GM19193 (cell line): ENCODE measurements around the gene RIMS3.

Experiments
- POLR2A ChIP-seq: IDR thresholded peaks from 4 replicates; pipeline ENCODE4 v1.6.1; 2011; ENCODE audit not compliant: insufficient read depth, insufficient read length; ENCODE audit errors: extremely low read depth

RIMS3 gene

DNA sequence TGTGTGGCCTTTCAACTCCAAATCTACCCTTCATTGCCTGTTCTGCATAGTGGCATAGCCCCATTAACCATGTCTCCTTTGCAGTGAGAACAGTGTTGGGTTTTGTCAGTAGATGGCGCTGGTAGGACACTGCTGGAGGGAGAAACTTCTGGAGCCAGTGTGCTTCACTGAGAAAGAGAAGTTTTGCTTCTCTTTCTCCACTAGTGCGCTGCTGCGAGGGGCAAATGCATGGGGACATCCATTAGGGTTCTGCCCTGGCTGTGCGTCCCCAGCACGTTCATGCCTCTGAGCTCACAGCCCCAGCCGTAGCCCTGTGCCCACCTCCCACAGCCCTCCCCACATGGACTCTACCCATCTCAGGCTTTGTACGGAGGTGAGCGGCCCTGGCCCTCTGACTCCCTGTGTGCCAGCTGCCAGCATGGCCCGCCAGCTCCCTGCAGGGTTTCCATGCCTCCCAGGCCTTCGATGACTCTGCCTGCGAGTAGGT is 53.1 kb downstream of the RIMS3 start:
- no peak for TF ChIP-seq POLR2A

DNA sequence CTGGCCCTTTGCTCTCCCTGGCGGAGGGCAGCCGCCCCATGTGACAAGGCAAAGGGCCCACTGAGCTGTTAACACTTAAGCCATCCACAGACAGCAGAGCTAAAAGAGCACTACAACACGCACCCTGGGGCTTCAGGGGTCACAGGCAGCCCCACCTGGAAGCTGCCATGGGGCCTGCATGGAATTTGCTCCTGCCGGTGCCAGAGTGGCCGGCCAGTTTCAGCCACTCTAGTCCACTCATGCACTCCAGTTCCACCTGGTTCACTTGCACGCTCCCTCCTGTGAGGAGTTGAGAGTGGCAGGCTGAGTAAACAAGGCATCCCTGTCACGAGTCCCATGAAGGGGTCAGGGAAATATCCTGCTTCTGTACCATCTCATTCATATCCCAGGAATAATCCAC is 55.3 kb downstream of the RIMS3 start:
- no peak for TF ChIP-seq POLR2A

DNA sequence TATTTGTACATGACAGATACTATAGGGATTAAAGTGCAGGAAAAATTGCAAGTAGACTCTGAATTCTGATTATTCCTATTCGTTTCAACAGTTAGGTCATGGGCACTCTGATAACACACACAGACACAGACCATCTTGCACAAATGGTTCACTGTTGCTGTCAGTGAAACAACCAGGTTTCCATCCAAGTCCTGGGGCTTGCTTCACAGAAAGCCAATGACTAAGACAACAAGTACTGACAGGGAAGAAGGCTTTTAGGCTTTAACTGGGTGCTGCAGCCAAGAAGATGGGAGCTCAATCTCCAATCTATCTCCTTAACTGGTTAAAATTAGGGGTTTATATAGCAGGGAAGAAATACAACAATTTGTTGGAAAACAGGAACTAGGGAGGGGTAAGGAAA is 57.6 kb downstream of the RIMS3 start:
- TF ChIP-seq POLR2A: no peak

DNA sequence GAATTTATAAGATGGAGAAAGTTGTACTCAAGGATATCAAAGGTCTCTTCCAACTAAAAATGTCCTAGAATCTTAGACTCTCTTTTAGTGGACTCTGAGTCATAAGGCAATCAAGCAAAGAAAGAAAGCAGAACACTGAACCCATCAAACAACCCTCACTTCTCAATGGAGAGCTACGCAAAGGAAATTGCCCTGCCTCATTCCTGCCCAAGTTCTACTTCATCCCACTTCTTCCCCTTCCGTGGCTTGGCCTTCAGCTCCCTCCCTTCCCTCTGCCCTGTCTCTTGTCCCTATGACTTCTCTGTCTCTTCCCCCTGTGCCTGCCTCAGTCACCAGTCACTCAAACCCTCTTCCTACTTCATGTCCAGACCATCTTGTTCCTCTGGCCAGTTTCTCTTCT is 58.5 kb downstream of the RIMS3 start:
- TF ChIP-seq POLR2A: no peak

DNA sequence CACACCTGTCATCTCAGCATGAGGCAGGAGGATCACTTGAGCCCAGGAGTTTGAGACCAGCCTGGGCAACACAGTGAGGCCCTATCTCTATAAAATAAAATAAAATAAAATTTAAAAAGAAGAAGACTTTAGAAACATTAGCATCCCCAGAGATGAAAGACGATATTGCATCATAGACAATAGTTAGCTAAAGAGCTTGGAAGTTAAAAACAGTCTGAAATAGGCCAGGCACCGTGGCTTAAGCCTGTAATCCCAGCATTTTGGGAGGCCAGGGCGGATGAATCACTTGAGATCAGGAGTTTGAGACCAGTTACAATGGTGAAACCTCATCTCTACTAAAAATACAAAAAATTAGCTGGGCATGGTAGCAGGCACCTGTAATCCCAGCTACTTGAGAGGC is 59.3 kb downstream of the RIMS3 start:
- TF ChIP-seq POLR2A: no peak

DNA sequence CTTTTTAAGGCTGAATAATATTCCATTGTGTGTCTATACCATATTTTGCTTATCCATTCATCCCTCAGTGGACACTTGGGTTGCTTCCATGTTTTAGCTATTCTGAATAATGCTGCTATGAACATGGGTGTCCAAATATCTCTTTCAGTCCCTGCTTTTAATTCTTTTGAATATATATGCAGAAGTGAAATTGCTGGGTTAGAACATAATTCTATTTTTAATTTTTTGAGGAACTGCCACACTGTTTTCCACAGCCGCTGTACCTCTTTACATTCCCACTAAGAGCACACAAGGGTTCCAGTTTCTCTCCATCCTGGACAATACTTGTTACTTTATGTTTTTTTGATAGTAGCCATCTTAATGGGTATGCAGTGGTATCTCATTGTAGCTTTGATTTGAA is 65.6 kb downstream of the RIMS3 start:
- TF ChIP-seq POLR2A: no peak

DNA sequence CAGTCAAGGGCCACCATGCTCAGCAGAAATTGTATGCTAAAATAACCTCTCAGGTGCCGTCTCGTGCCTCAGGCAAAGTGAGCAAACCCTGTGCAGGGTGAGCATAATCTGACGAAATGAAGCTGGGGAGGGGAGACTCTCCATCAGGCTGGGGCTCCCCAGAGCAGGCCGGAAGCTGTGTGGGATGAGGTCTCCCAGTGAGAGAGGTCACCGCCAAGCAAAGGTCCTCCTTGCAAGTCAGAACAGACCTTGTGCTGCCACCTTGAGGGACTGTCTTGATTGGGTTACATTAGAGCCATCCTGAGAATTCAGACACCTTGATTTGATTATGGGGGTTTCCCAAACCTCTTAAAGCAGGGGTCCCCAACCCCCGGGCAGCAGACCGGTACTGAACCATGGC is 69.9 kb downstream of the RIMS3 start:
- no peak for TF ChIP-seq POLR2A

DNA sequence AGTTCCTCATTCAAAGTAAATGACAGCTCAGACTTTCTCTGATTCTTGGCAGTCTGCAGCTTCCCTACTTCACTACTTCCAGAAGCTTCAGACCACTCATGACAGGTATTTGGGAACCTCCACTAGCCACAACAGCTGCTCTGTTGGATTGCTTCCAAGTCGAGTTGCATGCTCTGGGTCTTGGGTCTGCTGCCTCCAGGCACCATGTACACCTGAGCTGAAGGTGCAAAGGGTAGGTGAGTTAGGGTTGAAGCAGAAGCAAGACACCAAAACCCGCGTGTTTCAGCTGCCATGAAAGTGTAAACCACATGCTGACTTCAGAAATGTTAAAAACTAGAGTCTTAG is 71.3 kb downstream of the RIMS3 start:
- TF ChIP-seq POLR2A: no peak

DNA sequence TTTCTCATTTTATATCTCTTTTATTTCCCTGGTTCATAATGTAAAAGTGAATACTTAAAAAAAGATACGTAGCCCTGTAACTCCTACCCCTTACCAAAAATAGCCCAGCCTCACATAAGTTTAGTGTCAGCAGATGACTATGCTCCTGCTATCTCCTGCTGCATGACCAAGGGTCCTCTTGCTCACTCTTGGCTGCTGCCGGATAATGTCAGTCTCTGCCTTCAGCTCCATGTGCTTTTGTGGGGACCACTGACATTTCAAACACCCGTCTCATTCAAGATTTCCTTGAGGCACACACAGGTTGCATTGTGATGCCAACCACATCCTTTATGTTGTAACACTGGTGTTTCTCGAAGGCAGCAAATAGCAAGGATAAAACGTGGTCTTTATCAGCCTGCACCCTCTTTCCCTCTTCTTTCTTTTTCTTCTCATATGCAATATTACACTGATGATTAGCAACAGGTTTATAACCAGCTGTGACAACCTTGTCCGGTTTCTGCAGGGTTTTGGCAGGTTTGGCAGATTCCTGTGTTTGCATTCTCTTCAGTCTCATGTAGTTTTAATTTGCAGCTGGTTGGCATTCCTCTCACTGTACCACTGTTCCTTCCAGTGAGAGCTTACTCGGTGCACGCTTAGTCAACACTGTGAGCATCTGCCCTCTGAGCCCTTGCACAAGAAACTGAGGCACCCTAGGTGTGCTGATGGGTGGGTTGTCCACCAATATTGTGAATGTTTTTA is 71.9 kb downstream of the RIMS3 start:
- TF ChIP-seq POLR2A: no peak

DNA sequence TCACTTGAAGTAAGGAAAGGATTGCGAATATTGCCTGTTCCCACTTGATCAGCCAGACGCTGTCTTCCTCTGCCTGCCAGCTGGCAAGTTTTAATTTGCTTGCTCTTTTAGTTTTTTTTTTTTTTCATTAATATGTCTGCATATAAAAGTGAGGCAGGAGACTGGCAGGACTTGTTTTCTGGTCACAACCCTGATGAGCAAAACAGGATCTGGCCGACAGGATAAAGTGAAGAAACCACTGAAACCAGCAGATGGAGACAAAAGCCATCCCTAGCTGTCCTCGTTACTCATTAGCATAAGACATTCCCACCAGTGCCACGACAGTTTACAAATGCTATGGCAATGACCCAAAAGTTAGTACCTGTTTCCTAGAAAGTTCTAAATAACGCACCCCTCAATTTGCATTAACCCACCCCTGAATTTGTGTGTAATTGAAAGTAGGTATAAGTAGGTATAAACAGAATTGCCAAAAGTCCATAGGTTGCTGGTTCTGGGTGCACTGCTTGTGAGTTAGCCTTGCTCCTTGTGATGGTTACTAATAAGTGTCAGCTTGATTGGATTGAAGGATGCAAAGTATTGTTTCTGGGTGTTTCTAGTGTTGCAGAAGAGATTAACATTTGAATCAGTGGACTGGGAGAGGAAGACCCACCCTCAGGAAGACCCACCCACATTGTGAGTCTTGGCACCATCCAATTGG is 73.2 kb downstream of the RIMS3 start:
- no peak for TF ChIP-seq POLR2A

DNA sequence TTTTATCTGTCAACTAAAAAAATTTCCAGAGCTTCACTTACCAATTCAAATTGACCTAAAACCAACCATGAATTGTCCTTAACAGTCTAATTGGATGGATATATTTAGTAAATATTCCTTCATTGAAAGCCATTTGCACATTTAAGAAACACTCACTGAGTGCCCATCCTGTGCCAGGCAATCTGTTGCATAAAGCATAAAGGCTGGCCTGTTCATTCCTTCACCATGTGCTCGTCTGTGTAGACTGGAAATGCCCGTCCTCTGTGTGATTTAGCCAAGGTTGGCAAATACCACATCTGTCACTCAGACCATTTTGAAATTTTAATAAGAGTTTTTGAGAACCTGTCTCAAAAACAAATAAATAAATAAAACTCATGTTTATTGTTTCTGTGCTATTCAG is 76.9 kb downstream of the RIMS3 start:
- TF ChIP-seq POLR2A: no peak

DNA sequence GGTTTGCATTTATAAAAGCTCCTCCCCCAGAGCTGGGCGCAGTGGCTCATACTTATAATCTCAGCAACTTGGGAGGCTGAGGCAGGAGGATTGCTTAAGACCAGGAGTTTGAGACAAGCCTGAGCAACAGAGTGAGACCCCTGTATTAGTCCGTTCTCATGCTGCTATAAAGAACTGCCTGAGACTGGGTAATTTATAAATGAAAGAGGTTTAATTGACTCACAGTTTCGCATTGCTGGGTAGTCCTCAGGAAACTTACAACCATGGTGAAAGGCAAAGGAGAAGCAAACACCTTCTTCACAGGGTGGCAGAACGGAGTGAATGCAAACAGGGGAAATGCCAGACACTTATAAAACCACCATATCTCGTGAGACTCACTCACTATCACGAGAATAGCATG is 81.5 kb downstream of the RIMS3 start:
- no peak for TF ChIP-seq POLR2A

DNA sequence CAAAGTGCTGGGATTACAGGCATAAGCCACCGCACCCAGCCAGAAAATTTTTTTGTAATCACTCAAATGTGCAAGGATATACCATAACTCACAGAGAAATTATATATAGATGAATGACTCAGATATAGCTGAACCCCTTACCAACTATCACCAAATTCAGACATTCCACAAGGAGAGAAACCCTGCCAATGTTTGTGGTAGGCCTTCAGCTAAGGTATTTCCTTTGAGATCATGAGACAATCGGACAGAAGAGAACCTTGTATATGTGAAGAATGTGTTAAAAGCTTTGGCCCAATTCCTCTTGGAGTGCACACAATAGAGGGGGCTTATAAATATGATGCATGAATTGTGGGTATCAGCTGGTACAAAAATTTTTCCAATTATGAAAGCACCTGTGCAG is 83.4 kb downstream of the RIMS3 start:
- no peak for TF ChIP-seq POLR2A

DNA sequence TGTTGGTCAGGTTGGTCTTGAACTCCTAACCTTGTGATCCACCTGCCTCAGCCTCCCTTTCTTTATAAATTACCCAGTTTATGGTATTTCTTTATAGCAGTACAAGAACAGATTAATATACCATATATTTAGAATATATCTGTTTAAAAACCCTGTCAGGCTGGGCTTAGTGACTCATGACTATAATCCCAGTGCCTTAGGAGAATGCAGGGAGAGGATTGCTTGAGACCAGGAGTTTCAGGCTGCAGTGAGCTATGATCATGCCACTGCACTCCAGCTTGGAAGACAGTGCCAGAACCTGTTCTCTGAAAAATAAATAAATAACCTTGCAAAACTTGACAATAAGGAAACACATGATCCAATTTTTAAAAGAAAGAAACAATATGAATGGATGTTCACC is 90.1 kb downstream of the RIMS3 start:
- no peak for TF ChIP-seq POLR2A
